H1 (cell line): Measurements from ENCODE around the gene GNB1L. TPM values are rescaled to one million over a fixed set of nuclear protein-coding genes. Genes with fewer than 3 reads are reported as not detected.

Source experiments
- CTCF ChIA-PET: fragments of 300-600 bp; sonication (Branson Sonifier 250); formaldehyde crosslinking; loops from one replicate; lab custom pipeline; 2021; ENCODE audit not compliant: partially characterized antibody; lab: Charles Lee
- POLR2A ChIA-PET: fragments of 300-600 bp; sonication (Branson Sonifier 250); formaldehyde crosslinking; loops from one replicate; lab custom pipeline; 2021; ENCODE audit warnings: inconsistent platforms; ENCODE audit not compliant: partially characterized antibody; lab: Charles Lee
- DNase-seq, 2 experiments: peaks; one replicate each; pipeline versions ENCODE4 v3.0.0 to v3.0.0-alpha.2; 2010 to 2022; ENCODE audit warnings: low spot score in 2 of 2, low read depth in 1 of 2, mixed read lengths in 1 of 2
- FAIRE-seq: peaks from 2 replicates; lab custom pipeline; 2011; peaks lifted over from hg19 to GRCh38; lab: Jason Lieb, UNC
- H2AFZ ChIP-seq: 2 replicates; pipeline ENCODE4 v1.8.1; 2012; ENCODE audit warnings: low read length, inconsistent platforms
- H2AK5ac ChIP-seq: 2 replicates; pipeline ENCODE4 v1.6.1; 2013; ENCODE audit warnings: low read depth, low read length
- H2BK120ac ChIP-seq: replicated peaks from 2 replicates; pipeline ENCODE3; 2013; ENCODE audit warnings: low read depth, low read length, inconsistent platforms
- H2BK12ac ChIP-seq: 2 replicates; pipeline ENCODE4 v1.6.1; 2013; ENCODE audit warnings: low read depth, low read length
- H2BK15ac ChIP-seq: 2 replicates; pipeline ENCODE4 v1.6.1; 2013; ENCODE audit warnings: low read length
- H2BK20ac ChIP-seq: 2 replicates; pipeline ENCODE4 v1.6.1; 2013; ENCODE audit warnings: low read length
- H2BK5ac ChIP-seq: 2 replicates; pipeline ENCODE4 v1.6.1; 2013; ENCODE audit warnings: low read depth, low read length
- H3K14ac ChIP-seq: 2 replicates; pipeline ENCODE4 v1.6.1; 2013; ENCODE audit warnings: inconsistent platforms; ENCODE audit not compliant: insufficient read length
- H3K18ac ChIP-seq: 2 replicates; pipeline ENCODE4 v1.6.1; 2013; ENCODE audit warnings: low read length; ENCODE audit errors: extremely low read depth
- H3K23ac ChIP-seq: 2 replicates; pipeline ENCODE4 v1.6.1; 2013; ENCODE audit warnings: inconsistent platforms; ENCODE audit not compliant: insufficient read length
- H3K23me2 ChIP-seq: 2 replicates; pipeline ENCODE4 v1.6.1; 2013; ENCODE audit warnings: low read depth, low read length
- H3K27ac ChIP-seq: 2 replicates; pipeline ENCODE4 v1.6.1; 2011; ENCODE audit warnings: low read depth, low read length, inconsistent platforms
- H3K27me3 ChIP-seq, 4 experiments: replicated peaks in 1 of 4; 1 replicate in 1 of 4; 2 replicates in 3 of 4; pipeline versions ENCODE4 v1.6.1 to v1.8.1; 2011 to 2013; ENCODE audit warnings: low read length in 3 of 4, mild to moderate bottlenecking in 3 of 4, inconsistent platforms in 2 of 4, mixed read lengths in 2 of 4, moderate library complexity in 1 of 4; ENCODE audit not compliant: control insufficient read depth in 3 of 4, insufficient read depth in 3 of 4; ENCODE audit errors: extremely low read depth in 1 of 4
- H3K36me3 ChIP-seq, 4 experiments: 2 replicates each; pipeline versions ENCODE4 v1.6.1 to v1.8.1; 2011 to 2013; ENCODE audit warnings: mild to moderate bottlenecking in 4 of 4, low read length in 3 of 4, moderate library complexity in 2 of 4, control low read depth in 1 of 4, inconsistent platforms in 1 of 4; ENCODE audit not compliant: insufficient read depth in 4 of 4, control insufficient read depth in 2 of 4
- H3K4ac ChIP-seq: replicated peaks from 2 replicates; pipeline ENCODE3; 2013; ENCODE audit warnings: low read length, low read depth, mixed read lengths, inconsistent platforms; ENCODE audit not compliant: insufficient read length
- H3K4me1 ChIP-seq, 4 experiments: replicated peaks in 1 of 4; 1 replicate in 1 of 4; 2 replicates in 3 of 4; pipeline versions ENCODE4 v1.6.1 to v1.8.1; 2011 to 2013; ENCODE audit warnings: low read length in 3 of 4, inconsistent platforms in 2 of 4, mixed read lengths in 1 of 4; ENCODE audit not compliant: insufficient read depth in 4 of 4, control insufficient read depth in 3 of 4
- H3K4me2 ChIP-seq, 2 experiments: 2 replicates each; pipeline versions ENCODE4 v1.6.1 to v1.8.1; 2011 to 2013; ENCODE audit warnings: low read depth in 2 of 2, low read length in 2 of 2, control low read depth in 1 of 2, inconsistent platforms in 1 of 2, mild to moderate bottlenecking in 1 of 2; ENCODE audit not compliant: insufficient read depth in 1 of 2
- H3K4me3 ChIP-seq, 4 experiments: fragments of 200-600, 300-600 bp in 1 of 4; sonication (generic), shearing (Covaris generic), sonication (Bioruptor Twin) in 1 of 4; 2 replicates each; pipeline versions ENCODE4 v1.5.1 to v1.8.1; 2011 to 2016; ENCODE audit warnings: low read length in 4 of 4, low read depth in 3 of 4, control low read depth in 2 of 4, inconsistent platforms in 2 of 4, mild to moderate bottlenecking in 2 of 4, mixed read lengths in 1 of 4, moderate library complexity in 1 of 4; ENCODE audit not compliant: insufficient read depth in 2 of 4; ENCODE audit errors: extremely low read depth in 1 of 4
- H3K56ac ChIP-seq: replicated peaks from 2 replicates; pipeline ENCODE3; 2013; ENCODE audit warnings: low read depth, mild to moderate bottlenecking, mixed read lengths, low read length, inconsistent platforms; ENCODE audit not compliant: insufficient read length
- H3K79me1 ChIP-seq: 2 replicates; pipeline ENCODE4 v1.6.1; 2013; ENCODE audit warnings: low read depth, low read length, control low read depth
- H3K79me2 ChIP-seq, 2 experiments: 2 replicates each; pipeline versions ENCODE4 v1.6.1 to v1.8.1; 2012 to 2013; ENCODE audit warnings: low read length in 2 of 2, mild to moderate bottlenecking in 2 of 2, inconsistent platforms in 1 of 2; ENCODE audit not compliant: insufficient read depth in 2 of 2, control insufficient read depth in 1 of 2
- H3K9ac ChIP-seq, 4 experiments: replicated peaks in 1 of 4; 1 replicate in 1 of 4; 2 replicates in 3 of 4; pipeline versions ENCODE4 v1.6.1 to v1.8.1; 2011 to 2013; ENCODE audit warnings: low read depth in 3 of 4, low read length in 3 of 4, control low read depth in 2 of 4, mild to moderate bottlenecking in 2 of 4, moderate library complexity in 2 of 4, inconsistent platforms in 1 of 4; ENCODE audit errors: extremely low read depth in 1 of 4
- H3K9me3 ChIP-seq, 2 experiments: 2 replicates each; pipeline versions ENCODE4 v1.6.1 to v1.8.1; 2012 to 2013; ENCODE audit warnings: mild to moderate bottlenecking in 2 of 2, moderate library complexity in 2 of 2, control low read depth in 1 of 2, inconsistent platforms in 1 of 2, low read depth in 1 of 2, low read length in 1 of 2, mixed read lengths in 1 of 2; ENCODE audit not compliant: insufficient read depth in 2 of 2
- H4K20me1 ChIP-seq, 2 experiments: replicated peaks in 1 of 2; 2 replicates each; pipeline versions ENCODE3 to v1.8.1; 2011 to 2013; ENCODE audit warnings: inconsistent platforms in 2 of 2, low read length in 2 of 2, mild to moderate bottlenecking in 1 of 2; ENCODE audit not compliant: insufficient read depth in 2 of 2, control insufficient read depth in 1 of 2
- H4K5ac ChIP-seq: 2 replicates; pipeline ENCODE4 v1.6.1; 2013; ENCODE audit warnings: low read length, low read depth, mixed read lengths, inconsistent platforms; ENCODE audit not compliant: insufficient read length
- H4K8ac ChIP-seq: 2 replicates; pipeline ENCODE4 v1.8.0; 2013; ENCODE audit warnings: mild to moderate bottlenecking, moderate library complexity, low read length, inconsistent platforms; ENCODE audit not compliant: insufficient read depth; ENCODE audit errors: extremely low read depth
- H4K91ac ChIP-seq: replicated peaks from 2 replicates; pipeline ENCODE3; 2013; ENCODE audit warnings: low read length, mixed read lengths, inconsistent platforms; ENCODE audit not compliant: insufficient read length
- ASH2L ChIP-seq: fragments of 200-600, 300-600 bp; sonication (generic); IDR thresholded peaks from one replicate; pipeline ENCODE4 v1.7.1; 2017; ENCODE audit warnings: low read length
- CBX8 ChIP-seq: fragments of 300-800, 300-1000 bp; sonication (generic); IDR thresholded peaks from 2 replicates; pipeline ENCODE4 v1.7.1; 2016; ENCODE audit warnings: low read depth, low read length, borderline replicate concordance
- CTBP2 ChIP-seq: IDR thresholded peaks from 2 replicates; pipeline ENCODE4 v1.7.0; 2011; ENCODE audit warnings: borderline replicate concordance, mild to moderate bottlenecking, moderate library complexity, mixed read lengths, low read length; ENCODE audit not compliant: insufficient read depth, insufficient read length
- EP300 ChIP-seq, 2 experiments: IDR thresholded peaks; 1 replicate in 1 of 2; 2 replicates in 1 of 2; pipeline ENCODE4 v1.6.1; 2011 to 2012; ENCODE audit warnings: low read depth in 2 of 2, low read length in 2 of 2, mild to moderate bottlenecking in 2 of 2, borderline replicate concordance in 1 of 2, inconsistent platforms in 1 of 2, moderate library complexity in 1 of 2
- EZH2 ChIP-seq: fragments of 200-600 bp; sonication (generic); IDR thresholded peaks from 2 replicates; pipeline ENCODE4 v1.7.1; 2012; ENCODE audit warnings: low read depth, mild to moderate bottlenecking, moderate library complexity, low read length, inconsistent platforms; ENCODE audit not compliant: severe bottlenecking
- MAFK ChIP-seq: IDR thresholded peaks from 2 replicates; pipeline ENCODE4 v1.6.1; 2012; ENCODE audit warnings: low read depth, mild to moderate bottlenecking, improper control_type of control experiment, low read length
- PHF8 ChIP-seq: fragments of 200-600 bp; sonication (generic); conservative IDR thresholded peaks from 2 replicates; pipeline ENCODE4 v1.7.1; 2012; ENCODE audit warnings: low read depth, mild to moderate bottlenecking, inconsistent platforms, low read length, moderate library complexity
- SIRT6 ChIP-seq: IDR thresholded peaks from one replicate; pipeline ENCODE4 v1.7.1; 2012; ENCODE audit warnings: low read length, inconsistent platforms
- SUZ12 ChIP-seq: fragments of 200-600 bp; sonication (generic); IDR thresholded peaks from 2 replicates; pipeline ENCODE4 v1.6.1; 2012; ENCODE audit warnings: mild to moderate bottlenecking, inconsistent platforms, low read length, moderate library complexity, mixed read lengths
- TAF1 ChIP-seq: IDR thresholded peaks from 2 replicates; pipeline ENCODE4 v1.6.1; 2011; ENCODE audit warnings: mild to moderate bottlenecking, low read depth, low read length
- WGBS, 2 experiments: shearing (Covaris generic) in 1 of 2; methylation state at CpG; one replicate each; pipeline versions ENCODE4 v1.1.6 to v1.1.7; 2013 to 2015; ENCODE audit warnings: low lambda C conversion rate in 2 of 2, mixed read lengths in 2 of 2, inconsistent platforms in 1 of 2, low coverage in 1 of 2, missing lambda C conversion rate in 1 of 2; ENCODE audit not compliant: insufficient replicate concordance in 2 of 2, insufficient coverage in 1 of 2, insufficient read length in 1 of 2; ENCODE audit errors: extremely low coverage in 1 of 2, missing lambda C conversion rate in 1 of 2; 5-methylcytosine and 5-hydroxymethylcytosine counted together
- polyA plus RNA-seq, 7 experiments: library from polyadenylated mRNA; depleted of rRNA in 3 of 7; stranded (reverse) in 5 of 7; unstranded in 2 of 7; fragments of >200 nt in 5 of 7; fragments of 200-250 nt in 2 of 7; gene quantifications; 1 replicate in 5 of 7; 2 replicates in 1 of 7; 4 replicates in 1 of 7; pipeline versions ENCODE4 v1.2.1 to v1.2.3, GENCODE V29; 2011 to 2013; ENCODE audit warnings: missing spikeins in 2 of 7, mixed read lengths in 2 of 7
- total RNA-seq: library from RNA; stranded (reverse); fragmentation: NEBNext Ultra II Directional; extraction: Animal tissue kit (Norgen Biotek cat#: 25700); gene quantifications from 2 replicates; pipeline ENCODE4 v1.2.1, GENCODE V29; 2021

GNB1L gene
- total and polyA plus RNA-seq, 2 of the 8 experiments (the other 6 are each of a cell fraction or from before 2014, with no cell fraction given), result 14.0 to 15.6 TPM

DNA sequence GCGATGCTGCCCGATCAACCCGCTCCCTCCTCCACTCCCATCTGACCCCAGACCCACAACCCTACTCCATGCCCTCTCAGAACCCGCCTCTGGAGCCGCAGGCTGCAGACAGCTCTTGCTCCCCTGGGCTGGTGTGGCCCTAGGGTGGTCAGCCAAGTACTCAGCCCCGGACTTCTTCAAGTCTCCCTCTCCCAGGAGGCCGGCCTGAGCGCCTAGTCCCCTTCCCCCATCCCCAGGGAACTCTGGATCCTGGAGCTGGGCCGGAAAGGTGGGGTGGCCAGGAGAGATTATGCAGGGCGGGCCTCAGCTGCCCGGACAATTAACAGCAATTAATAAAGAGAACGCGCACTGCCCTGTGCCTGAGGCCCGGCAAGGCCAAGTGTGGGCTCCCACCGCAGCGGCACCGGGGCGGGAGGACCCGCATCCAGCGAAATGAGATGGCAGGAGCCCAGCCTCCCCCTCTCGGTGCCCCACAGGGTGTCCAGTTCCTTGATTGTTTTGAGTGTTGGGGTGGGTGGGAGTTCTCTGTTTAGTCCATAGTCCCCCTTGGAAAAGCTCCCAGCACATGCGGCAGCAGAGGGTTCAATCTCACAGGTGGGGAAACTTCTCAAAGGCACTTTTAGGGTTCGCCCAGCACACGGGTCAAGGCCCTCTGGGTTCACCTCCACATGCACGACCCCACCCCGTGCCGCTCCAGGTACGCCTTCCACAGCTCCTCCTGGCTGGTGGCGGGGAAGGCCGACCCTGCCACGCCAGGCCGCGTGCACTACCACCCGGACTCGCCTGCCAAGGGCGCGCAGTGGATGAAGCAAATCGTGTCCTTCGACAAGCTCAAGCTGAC lies 91.0 kb downstream of the GNB1L start:
- peaks cover 4% of the 10 kb centered on the region; the same call in 1 of the 2 replicates for H3K23me2 ChIP-seq
- no peak overlapping the region for H2AFZ ChIP-seq
- peaks cover 0 to 18% (median 0%) of the 10 kb centered on the region in 4 experiments; a peak in 1 of 8 replicates for H3K36me3 ChIP-seq
- peak overlapping the region; percentile 100; the same call in 1 of the 2 replicates for H2BK12ac ChIP-seq
- H3K4ac ChIP-seq, result peak overlapping the region; percentile 13
- ChIA-PET CTCF (interaction anchor here (0.8 to 5.6 kb wide), 9 partner anchors 9 to 147 kb away, joined by 3 to 48 read pairs (median 5); partner anchors contain the start of gene GP1BB), POLR2A (interaction anchor here (0.7 to 3.1 kb wide), 7 partner anchors 8 to 148 kb away, joined by 3 to 21 read pairs (median 4); partner anchors contain the start of gene GP1BB)
- H3K4me1 ChIP-seq, result peaks cover 0 to 58% (median 38%) of the 10 kb centered on the region in 4 experiments; a peak in 6 of 7 replicates
- FAIRE-seq, result no peak
- H4K20me1 ChIP-seq, result peaks cover 17 to 33% of the 10 kb centered on the region in 2 experiments
- no peak overlapping the region for H3K27ac ChIP-seq
- H3K23ac ChIP-seq, result no peak overlapping the region
- H2BK20ac ChIP-seq, result peak overlapping the region; percentile 66; the same call in 1 of the 2 replicates
- H2BK5ac ChIP-seq, result peak overlapping the region; percentile 52; the same call in 1 of the 2 replicates
- peak in 1 of 2 experiments; percentile 75 for DNase-seq
- WGBS, 2 experiments, result 13% methylated on average over 39 of the region's 39 CpGs; no CpG with 5 or more reads in 1 of the 2 experiments
- H3K4me3 ChIP-seq, result peak overlapping the region in 1 of 4 experiments; percentile 34; a peak in 2 of 8 replicates
- no peak overlapping the region for H3K14ac ChIP-seq
- H4K8ac ChIP-seq, result peak overlapping the region; percentile 81
- no peak overlapping the region for H2AK5ac ChIP-seq
- H3K79me2 ChIP-seq, result no peaks in the 10 kb centered on the region
- H4K91ac ChIP-seq, result peak overlapping the region; percentile 7
- H3K56ac ChIP-seq, result no peak overlapping the region
- H3K9ac ChIP-seq, result no peak overlapping the region
- H3K4me2 ChIP-seq, result peak overlapping the region; percentile 33 to 40; a peak in 3 of 4 replicates
- H3K18ac ChIP-seq, result peak overlapping the region; percentile 71
- H3K27me3 ChIP-seq, result peaks cover 92 to 97% (median 95%) of the 10 kb centered on the region in 4 experiments
- H2BK15ac ChIP-seq, result peak overlapping the region; percentile 83; the same call in 1 of the 2 replicates
- no peak overlapping the region for H2BK120ac ChIP-seq
- H4K5ac ChIP-seq, result no peak overlapping the region
- H3K9me3 ChIP-seq, result no peaks in the 10 kb centered on the region
- H3K79me1 ChIP-seq, result no peaks in the 10 kb centered on the region
- peak; percentile 72 for TF ChIP-seq CTBP2
- TF ChIP-seq CBX8, result peak; percentile 84; the same call in 1 of the 2 replicates
- TF ChIP-seq SUZ12, result peak; percentile 80
- no peak for TF ChIP-seq ASH2L
- TF ChIP-seq EP300 (IDR thresholded peaks at IDR 0.05; ENCODE audit: borderline replicate concordance in 1 of 2, low read depth in 2 of 2, low read length in 2 of 2), result no peak
- TF ChIP-seq EZH2, result peak; percentile 91
- no peak for TF ChIP-seq MAFK
- TF ChIP-seq PHF8, result no peak
- no peak for TF ChIP-seq TAF1
- no peak for TF ChIP-seq SIRT6
